Memory B cell (primary cell): ENCODE data around the gene MCIDAS.

Source experiments
- ATAC-seq: fragments of 150-1000 bp; cut with Tn5 transposase; 2 replicates; pipeline ENCODE4 v1.10.0; 2021; ENCODE audit warnings: low read depth, mild to moderate bottlenecking, moderate library complexity
- DNase-seq, 2 donors: peaks; one replicate each; pipeline ENCODE4 v3.0.0; 2022; ENCODE audit warnings: low spot score in 2 of 2
- H3K27ac Mint-ChIP-seq: one replicate; pipeline ENCODE4 v1.8.0; 2022; ENCODE audit warnings: mild to moderate bottlenecking, moderate library complexity, mixed read lengths
- H3K27me3 Mint-ChIP-seq: one replicate; pipeline ENCODE4 v1.8.0; 2022; ENCODE audit warnings: mixed read lengths
- H3K36me3 Mint-ChIP-seq: one replicate; pipeline ENCODE4 v1.8.0; 2022; ENCODE audit warnings: mild to moderate bottlenecking, mixed read lengths
- H3K4me1 Mint-ChIP-seq: one replicate; pipeline ENCODE4 v1.8.0; 2022; ENCODE audit warnings: mixed read lengths
- H3K4me3 Mint-ChIP-seq: one replicate; pipeline ENCODE4 v1.8.0; 2022; ENCODE audit warnings: mild to moderate bottlenecking, moderate library complexity, mixed read lengths
- H3K9me3 Mint-ChIP-seq: one replicate; pipeline ENCODE4 v1.8.0; 2022; ENCODE audit warnings: mixed read lengths

The MCIDAS gene

GRCh38 chr5:55191165-55191564 is 36.0 kb downstream of the MCIDAS start:
- DNase-seq, result no peak
- ATAC-seq, result no peak
- no peaks in the 10 kb centered on the region for H3K36me3 Mint-ChIP-seq
- peaks cover 27% of the 10 kb centered on the region for H3K27me3 Mint-ChIP-seq
- H3K4me3 Mint-ChIP-seq, result no peak overlapping the region
- no peaks in the 10 kb centered on the region for H3K9me3 Mint-ChIP-seq
- no peak overlapping the region for H3K27ac Mint-ChIP-seq
- no peaks in the 10 kb centered on the region for H3K4me1 Mint-ChIP-seq

GRCh38 chr5:55188656-55189540 is 38.2 kb downstream of the MCIDAS start:
- H3K27ac Mint-ChIP-seq, result no peak overlapping the region
- H3K4me1 Mint-ChIP-seq, result no peaks in the 10 kb centered on the region
- DNase-seq (no peak), ATAC-seq (no peak)
- H3K27me3 Mint-ChIP-seq, result peaks cover 30% of the 10 kb centered on the region
- no peaks in the 10 kb centered on the region for H3K36me3 Mint-ChIP-seq
- H3K9me3 Mint-ChIP-seq, result no peaks in the 10 kb centered on the region
- no peak overlapping the region for H3K4me3 Mint-ChIP-seq

GRCh38 chr5:55187370-55187769 is 39.7 kb downstream of the MCIDAS start:
- H3K36me3 Mint-ChIP-seq, result no peaks in the 10 kb centered on the region
- H3K4me1 Mint-ChIP-seq, result no peaks in the 10 kb centered on the region
- H3K27me3 Mint-ChIP-seq, result peaks cover 27% of the 10 kb centered on the region
- no peak overlapping the region for H3K27ac Mint-ChIP-seq
- no peak for ATAC-seq
- DNase-seq, result no peak
- no peak overlapping the region for H3K4me3 Mint-ChIP-seq
- peaks cover 4% of the 10 kb centered on the region for H3K9me3 Mint-ChIP-seq

- peaks cover 13% of the 10 kb centered on the region for H3K9me3 Mint-ChIP-seq
- no peak for DNase-seq
- peaks cover 32% of the 10 kb centered on the region for H3K27me3 Mint-ChIP-seq
- no peak overlapping the region for H3K4me3 Mint-ChIP-seq
- H3K4me1 Mint-ChIP-seq, result peaks cover 9% of the 10 kb centered on the region
- H3K36me3 Mint-ChIP-seq, result peaks cover 4% of the 10 kb centered on the region
- H3K27ac Mint-ChIP-seq, result no peak overlapping the region
- no peak for ATAC-seq
These were observed 47.1 kb downstream of the MCIDAS start for GRCh38 chr5:55180016-55180415.

GRCh38 chr5:55177078-55177477 is 50.0 kb downstream of the MCIDAS start:
- Mint-ChIP-seq H3K27ac (no peak overlapping the region), H3K4me1 (peaks cover 19% of the 10 kb centered on the region), H3K9me3 (peaks cover 9% of the 10 kb centered on the region), H3K4me3 (peak overlapping the region; percentile 33), H3K27me3 (peaks cover 39% of the 10 kb centered on the region), H3K36me3 (peaks cover 4% of the 10 kb centered on the region)
- ATAC-seq (no peak), DNase-seq (no peak)

- DNase-seq (peak in 1 of 2 donors; percentile 25), ATAC-seq (no peak)
- Mint-ChIP-seq H3K27me3 (peaks cover 35% of the 10 kb centered on the region), H3K27ac (no peak overlapping the region), H3K4me1 (peaks cover 19% of the 10 kb centered on the region), H3K4me3 (peak overlapping the region; percentile 33), H3K36me3 (peaks cover 4% of the 10 kb centered on the region), H3K9me3 (peaks cover 9% of the 10 kb centered on the region)
These were observed 50.8 kb downstream of the MCIDAS start for GRCh38 chr5:55176176-55176818.

GRCh38 chr5:55175781-55176175 is 51.3 kb downstream of the MCIDAS start:
- Mint-ChIP-seq H3K27me3 (peaks cover 33% of the 10 kb centered on the region), H3K36me3 (peaks cover 4% of the 10 kb centered on the region), H3K9me3 (peaks cover 9% of the 10 kb centered on the region), H3K4me1 (peaks cover 19% of the 10 kb centered on the region), H3K4me3 (peak overlapping the region; percentile 21), H3K27ac (no peak overlapping the region)
- ATAC-seq (no peak), DNase-seq (no peak)

GRCh38 chr5:55173687-55174230 is 53.4 kb downstream of the MCIDAS start:
- H3K4me3 Mint-ChIP-seq, result peak overlapping the region; percentile 80
- peaks cover 19% of the 10 kb centered on the region for H3K4me1 Mint-ChIP-seq
- H3K27me3 Mint-ChIP-seq, result peaks cover 34% of the 10 kb centered on the region
- peak; percentile 19 to 22 for DNase-seq
- no peak for ATAC-seq
- peaks cover 4% of the 10 kb centered on the region for H3K36me3 Mint-ChIP-seq
- peak overlapping the region; percentile 74 for H3K27ac Mint-ChIP-seq
- peaks cover 9% of the 10 kb centered on the region for H3K9me3 Mint-ChIP-seq

GRCh38 chr5:55172937-55173686 is 54.0 kb downstream of the MCIDAS start, which contains the start of gene CDC20B:
Gene CDC20B, minus strand, starts transcription at chr5:55173177. Its CDS starts 177 bp downstream, at chr5:55173000.
- DNase-seq (peak; percentile 75 to 83), ATAC-seq (peak; percentile 87)
- peak within 1 kb of the TSS; percentile 74 for H3K27ac Mint-ChIP-seq
- peak within 1 kb of the TSS; percentile 94 for H3K4me3 Mint-ChIP-seq
- H3K36me3 Mint-ChIP-seq, result peaks cover under 1% of the 10 kb centered on the region
- peaks cover 34% of the 10 kb centered on the region for H3K27me3 Mint-ChIP-seq
- peaks cover 6% of the 10 kb centered on the region for H3K9me3 Mint-ChIP-seq
- peaks cover 19% of the 10 kb centered on the region for H3K4me1 Mint-ChIP-seq

- H3K9me3 Mint-ChIP-seq, result peaks cover 3% of the 10 kb centered on the region
- DNase-seq, result peak; percentile 42 to 76
- H3K27me3 Mint-ChIP-seq, result peaks cover 28% of the 10 kb centered on the region
- peak overlapping the region; percentile 94 for H3K4me3 Mint-ChIP-seq
- no peaks in the 10 kb centered on the region for H3K36me3 Mint-ChIP-seq
- peak overlapping the region; percentile 74 for H3K27ac Mint-ChIP-seq
- H3K4me1 Mint-ChIP-seq, result peaks cover 15% of the 10 kb centered on the region
- peak; percentile 52 for ATAC-seq
These were observed 54.8 kb downstream of the MCIDAS start for GRCh38 chr5:55172051-55172899.

- Mint-ChIP-seq H3K4me1 (peaks cover 15% of the 10 kb centered on the region), H3K4me3 (no peak overlapping the region), H3K27ac (no peak overlapping the region), H3K9me3 (peaks cover 3% of the 10 kb centered on the region), H3K27me3 (peaks cover 27% of the 10 kb centered on the region), H3K36me3 (no peaks in the 10 kb centered on the region)
- no peak for ATAC-seq
- no peak for DNase-seq
These were observed 55.6 kb downstream of the MCIDAS start for GRCh38 chr5:55171471-55171870.
